Tibial artery (tissue), 4 donors: ENCODE results near the gene MPC2.

ENCODE experiments used
- DNase-seq, 2 donors: peaks; one replicate each; pipeline ENCODE4 v3.0.0-alpha.2; 2019
- H3K27ac ChIP-seq, 2 donors: fragments of 200-600 bp; sonication (generic) in 1 of 2; 1 replicate in 1 of 2; 2 replicates in 1 of 2; pipeline ENCODE4 v1.5.1; 2018 to 2019; ENCODE audit warnings: mild to moderate bottlenecking in 1 of 2
- H3K27me3 ChIP-seq, 2 donors: fragments of 200-600 bp; sonication (generic) in 1 of 2; one replicate each; pipeline versions ENCODE4 v1.5.1 to v1.6.0; 2016 to 2019
- H3K36me3 ChIP-seq, 3 donors: fragments of 200-600 bp; sonication (generic) in 2 of 3; one replicate each; pipeline ENCODE4 v1.5.1; 2016 to 2019; ENCODE audit warnings: mild to moderate bottlenecking in 2 of 3
- H3K4me1 ChIP-seq, 4 donors: fragments of 200-600 bp; sonication (generic) in 2 of 4; 1 replicate in 3 of 4; 2 replicates in 1 of 4; pipeline ENCODE4 v1.5.1; 2016 to 2019
- H3K4me3 ChIP-seq, 2 donors: fragments of 200-600 bp; sonication (generic) in 1 of 2; 1 replicate in 1 of 2; 2 replicates in 1 of 2; pipeline ENCODE4 v1.5.1; 2018 to 2019; ENCODE audit warnings: mild to moderate bottlenecking in 2 of 2
- H3K9me3 ChIP-seq, 3 donors: fragments of 200-600 bp; sonication (generic) in 1 of 3; one replicate each; pipeline ENCODE4 v1.5.1; 2016 to 2019
- CTCF ChIP-seq, 2 experiments: fragments of 200-600 bp in 1 of 2; fragments of 450-650 bp in 1 of 2; IDR thresholded peaks; one replicate each; pipeline ENCODE4 v1.5.1; 2017 to 2019; ENCODE audit warnings: antibody characterized with exemption in 2 of 2, mild to moderate bottlenecking in 1 of 2, moderate library complexity in 1 of 2
- intact Hi-C: fragments of 100-400 bp; cut with DNase I; formaldehyde crosslinking; loops from one replicate; pipeline ENCODE4 v1.15.0; 2023; ENCODE audit warnings: low total_unique reads

MPC2 gene

DNA sequence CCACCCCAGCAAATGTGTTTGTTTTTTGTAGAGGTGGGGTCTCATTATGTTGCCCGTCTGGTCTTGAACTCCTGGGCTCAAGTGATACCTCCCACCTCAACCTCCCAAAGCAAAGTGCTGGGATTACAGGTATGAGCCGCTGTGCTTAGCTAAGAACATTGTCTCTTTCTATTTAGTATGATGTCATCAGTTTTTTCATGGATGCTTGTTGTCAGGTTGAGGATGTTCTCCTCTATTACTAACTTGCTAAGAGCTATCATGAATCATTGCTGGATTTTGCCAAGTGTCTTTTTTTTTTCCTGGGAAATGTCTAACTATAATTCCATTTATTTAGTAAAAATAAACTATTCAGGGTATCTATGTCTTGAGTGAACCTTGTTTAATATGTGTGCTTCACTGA lies 19.0 kb upstream of the MPC2 start:
- Histone ChIP-seq H3K27me3 (no peaks in the 10 kb centered on the region), H3K27ac (no peak overlapping the region), H3K4me1 (peaks cover 0 to 6% (median 0%) of the 10 kb centered on the region in 4 donors), H3K4me3 (no peak overlapping the region), H3K36me3 (peaks cover 26 to 33% (median 29%) of the 10 kb centered on the region in 3 donors), H3K9me3 (no peaks in the 10 kb centered on the region)
- no peak for DNase-seq
- intact Hi-C loops = no loop called here
- TF ChIP-seq CTCF (IDR thresholded peaks at IDR 0.05) = no peak

DNA sequence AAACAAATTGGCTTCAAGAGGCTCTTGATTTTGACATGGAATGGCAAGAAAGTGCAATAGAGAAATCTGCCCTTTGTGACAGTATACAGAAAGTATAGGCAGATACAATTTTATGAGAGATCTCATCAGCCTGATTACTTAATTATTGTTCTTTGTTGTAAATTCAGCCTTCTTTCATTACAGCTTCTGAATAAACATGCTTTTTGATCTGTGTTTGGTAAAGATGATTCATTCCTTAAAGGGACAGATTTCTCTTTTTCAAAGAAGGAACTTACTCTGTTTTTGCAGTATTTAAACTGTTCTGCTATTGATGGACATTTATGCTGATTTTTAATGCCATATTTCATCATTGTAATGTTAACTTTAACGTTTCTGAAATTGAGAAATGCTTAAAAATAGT lies 13.7 kb upstream of the MPC2 start:
- TF ChIP-seq CTCF (IDR thresholded peaks at IDR 0.05) = no peak
- Histone ChIP-seq H3K27ac (no peak overlapping the region), H3K4me3 (no peak overlapping the region), H3K27me3 (no peaks in the 10 kb centered on the region), H3K36me3 (peaks cover 26 to 33% (median 29%) of the 10 kb centered on the region in 3 donors), H3K4me1 (peaks cover 0 to 33% (median 1%) of the 10 kb centered on the region in 4 donors), H3K9me3 (no peaks in the 10 kb centered on the region)
- DNase-seq = no peak
- intact Hi-C loops = no loop called here

- no peak for TF ChIP-seq CTCF (IDR thresholded peaks at IDR 0.05)
- peaks cover 26 to 29% (median 27%) of the 10 kb centered on the region in 3 donors for H3K36me3 ChIP-seq
- DNase-seq = no peak
- H3K27me3 ChIP-seq = no peaks in the 10 kb centered on the region
- peaks cover 0 to 33% (median 1%) of the 10 kb centered on the region in 4 donors for H3K4me1 ChIP-seq
- no peaks in the 10 kb centered on the region for H3K9me3 ChIP-seq
- no peak overlapping the region for H3K4me3 ChIP-seq
- intact Hi-C loops = no loop called here
- no peak overlapping the region for H3K27ac ChIP-seq
Observed at GRCh38 chr1:167949785-167950184, 12.9 kb upstream of the MPC2 start.

GRCh38 chr1:167947733-167948132 lies 10.9 kb upstream of the MPC2 start:
- Histone ChIP-seq H3K4me1 (peaks cover 0 to 33% (median 1%) of the 10 kb centered on the region in 4 donors), H3K27ac (no peak overlapping the region), H3K27me3 (no peaks in the 10 kb centered on the region), H3K4me3 (no peak overlapping the region), H3K9me3 (no peaks in the 10 kb centered on the region), H3K36me3 (peaks cover 8 to 9% (median 9%) of the 10 kb centered on the region in 3 donors)
- intact Hi-C loops = no loop called here
- TF ChIP-seq CTCF (IDR thresholded peaks at IDR 0.05) = no peak
- no peak for DNase-seq

DNA sequence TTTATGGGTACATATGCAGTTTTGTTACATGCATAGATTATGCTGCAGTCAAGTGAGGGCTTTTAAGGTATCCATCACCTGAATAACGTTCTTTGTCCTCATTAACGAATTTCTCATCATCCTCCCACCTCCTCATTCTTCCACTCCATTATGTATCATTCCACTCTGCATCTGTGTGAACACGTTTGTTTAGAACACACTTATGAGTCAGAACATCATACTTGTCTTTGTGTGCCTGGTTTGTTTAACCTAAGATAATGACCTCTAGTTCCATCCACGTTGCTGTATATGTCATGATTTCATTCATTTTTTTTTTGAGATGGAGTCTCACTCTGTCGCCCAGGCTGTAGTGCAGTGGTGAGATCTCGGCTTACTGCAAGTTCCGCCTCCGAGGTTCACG lies 6.7 kb upstream of the MPC2 start:
- Histone ChIP-seq H3K36me3 (no peaks in the 10 kb centered on the region), H3K4me1 (peaks cover 0 to 40% (median 10%) of the 10 kb centered on the region in 4 donors), H3K27me3 (no peaks in the 10 kb centered on the region), H3K4me3 (no peak overlapping the region), H3K27ac (no peak overlapping the region), H3K9me3 (no peaks in the 10 kb centered on the region)
- DNase-seq = no peak
- intact Hi-C loops = no loop called here
- no peak for TF ChIP-seq CTCF (IDR thresholded peaks at IDR 0.05)

DNA sequence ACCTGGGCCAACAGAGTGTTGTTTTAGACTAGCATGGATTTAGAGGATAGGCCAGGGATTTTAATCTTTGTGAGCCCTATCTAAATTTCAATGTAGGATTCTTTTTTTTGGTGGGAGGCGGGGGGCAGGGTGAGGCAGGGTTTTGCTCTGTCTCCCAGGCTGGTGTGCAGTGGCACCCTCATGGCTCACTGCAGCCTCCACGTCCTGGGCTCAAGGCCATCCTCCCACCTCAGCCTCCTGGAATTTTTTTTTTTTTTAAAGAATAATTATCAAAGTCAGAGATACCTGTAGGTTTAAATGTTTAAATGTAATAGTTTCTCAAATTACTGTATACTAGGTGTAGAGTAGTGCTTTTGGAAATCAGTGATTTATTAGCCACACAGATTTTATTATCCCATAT lies 3.4 kb upstream of the MPC2 start:
- H3K4me1 ChIP-seq = peaks cover 0 to 37% (median 12%) of the 10 kb centered on the region in 4 donors
- TF ChIP-seq CTCF (IDR thresholded peaks at IDR 0.05) = no peak
- intact Hi-C loops = no loop called here
- no peaks in the 10 kb centered on the region for H3K36me3 ChIP-seq
- H3K27me3 ChIP-seq = no peaks in the 10 kb centered on the region
- H3K27ac ChIP-seq = no peak overlapping the region
- DNase-seq = no peak
- no peaks in the 10 kb centered on the region for H3K9me3 ChIP-seq
- no peak overlapping the region for H3K4me3 ChIP-seq
